Stimulated activated CD4-positive, alpha-beta T cell treated with anti-CD3 and anti-CD28 coated beads, Interleukin-1b, Interleukin-23, amount 100 ng/mL, for 48 hours (primary cell): Measurements from ENCODE around the gene COL5A3.
"Not testable (repeated sequence)": the region's sequence is repeated elsewhere in the genome, so short reads cannot be mapped to it uniquely, and the experiment has no call there.

ENCODE experiments used
- DNase-seq: peaks from one replicate; pipeline ENCODE4 v3.0.0-alpha.2; 2020

Gene COL5A3

GRCh38 chr19:9970481-9970880 is 39.8 kb downstream of the COL5A3 start:
- no peak for DNase-seq

GRCh38 chr19:9969688-9969975 is 40.7 kb downstream of the COL5A3 start:
- no peak for DNase-seq

- DNase-seq = no peak
Measured at GRCh38 chr19:9968820-9969687, 41.2 kb downstream of the COL5A3 start.

- DNase-seq = no peak
Measured at GRCh38 chr19:9967326-9967725, 43.0 kb downstream of the COL5A3 start.

- no peak for DNase-seq
Measured at GRCh38 chr19:9966448-9966847, 43.9 kb downstream of the COL5A3 start.

GRCh38 chr19:9966024-9966423 is 44.3 kb downstream of the COL5A3 start:
- DNase-seq = no peak

- DNase-seq = no peak
Measured at GRCh38 chr19:9962623-9963290, 47.5 kb downstream of the COL5A3 start.

- no peak for DNase-seq
Measured at GRCh38 chr19:9961103-9961502, 49.2 kb downstream of the COL5A3 start.

- DNase-seq = no peak
Measured at GRCh38 chr19:9958379-9958821, 51.9 kb downstream of the COL5A3 start.

- no peak for DNase-seq
Measured at GRCh38 chr19:9956956-9957355, 53.3 kb downstream of the COL5A3 start.

- no peak for DNase-seq
Measured at GRCh38 chr19:9953802-9954542, 56.3 kb downstream of the COL5A3 start.

GRCh38 chr19:9952276-9952675 is 58.0 kb downstream of the COL5A3 start:
- DNase-seq = no peak

- no peak for DNase-seq
Measured at GRCh38 chr19:9947441-9947840, 62.9 kb downstream of the COL5A3 start.

- DNase-seq = not testable (repeated sequence)
Measured at GRCh38 chr19:9946528-9947125, 63.7 kb downstream of the COL5A3 start.

GRCh38 chr19:9945319-9945966 is 64.9 kb downstream of the COL5A3 start:
- DNase-seq = no peak

- DNase-seq = no peak
Measured at GRCh38 chr19:9943744-9944143, 66.6 kb downstream of the COL5A3 start.

GRCh38 chr19:9941671-9942070 is 68.6 kb downstream of the COL5A3 start:
- no peak for DNase-seq

GRCh38 chr19:9941231-9941630 is 69.1 kb downstream of the COL5A3 start:
- no peak for DNase-seq

- DNase-seq = no peak
Measured at GRCh38 chr19:9940778-9941177, 69.5 kb downstream of the COL5A3 start.

- DNase-seq = no peak
Measured at GRCh38 chr19:9939301-9939913, 70.9 kb downstream of the COL5A3 start.

GRCh38 chr19:9937001-9937411 is 73.3 kb downstream of the COL5A3 start:
- no peak for DNase-seq

- no peak for DNase-seq
Measured at GRCh38 chr19:9936326-9937000, 73.8 kb downstream of the COL5A3 start, which contains the start of gene OLFM2. Gene OLFM2 (minus strand): TSS chr19:9936515. CDS start chr19:9936366, 149 bp downstream.
